Smooth muscle cell (in vitro differentiated cells): ENCODE data around the gene KDELR1. TPM values are rescaled to one million over a fixed set of nuclear protein-coding genes. Genes with fewer than 3 reads are reported as not detected.
A peak's percentile ranks its signal among the peaks of the same experiment; 100 is the strongest.

ENCODE experiments used
- DNase-seq: peaks from one replicate; lab custom pipeline; 2025; ENCODE audit not compliant: unreplicated experiment; lab: John Stamatoyannopoulos, UW
- H2AFZ ChIP-seq: fragments of 200-600 bp; sonication (generic); 2 replicates; pipeline ENCODE4 v1.6.0; 2016; ENCODE audit warnings: antibody characterized with exemption, low read depth, mild to moderate bottlenecking
- H3F3A ChIP-seq: fragments of 200-600 bp; sonication (generic); 2 replicates; pipeline ENCODE4 v1.6.0; 2017; ENCODE audit warnings: antibody characterized with exemption, low read depth
- H3K27ac ChIP-seq: fragments of 200-600 bp; sonication (generic); 2 replicates; pipeline ENCODE4 v1.5.1; 2016; ENCODE audit warnings: low read depth, mild to moderate bottlenecking
- H3K27me3 ChIP-seq: fragments of 200-600 bp; sonication (generic); 2 replicates; pipeline ENCODE4 v1.6.1; 2016; ENCODE audit warnings: low read depth, mild to moderate bottlenecking
- H3K36me3 ChIP-seq: fragments of 200-600 bp; sonication (generic); 2 replicates; pipeline ENCODE4 v1.5.1; 2016; ENCODE audit warnings: low read depth
- H3K4me1 ChIP-seq: fragments of 200-600 bp; sonication (generic); 2 replicates; pipeline ENCODE4 v1.5.1; 2016; ENCODE audit warnings: low read depth
- H3K4me2 ChIP-seq: fragments of 200-600 bp; sonication (generic); 2 replicates; pipeline ENCODE4 v1.6.0; 2016; ENCODE audit warnings: mild to moderate bottlenecking
- H3K4me3 ChIP-seq: fragments of 200-600 bp; sonication (generic); 2 replicates; pipeline ENCODE4 v1.5.1; 2016; ENCODE audit warnings: mild to moderate bottlenecking
- H3K79me2 ChIP-seq: fragments of 200-600 bp; sonication (generic); 2 replicates; pipeline ENCODE4 v1.6.0; 2016; ENCODE audit warnings: low read depth, mild to moderate bottlenecking
- H3K9ac ChIP-seq: fragments of 200-600 bp; sonication (generic); 2 replicates; pipeline ENCODE4 v1.6.0; 2016; ENCODE audit warnings: low read depth
- H3K9me3 ChIP-seq: fragments of 200-600 bp; sonication (generic); replicated peaks from 2 replicates; pipeline ENCODE4 v1.5.1; 2016; ENCODE audit warnings: low read depth
- H4K20me1 ChIP-seq: fragments of 200-600 bp; sonication (generic); 2 replicates; pipeline ENCODE4 v1.6.0; 2016; ENCODE audit warnings: low read depth
- CTCF ChIP-seq: fragments of 200-600 bp; sonication (generic); IDR thresholded peaks from 2 replicates; pipeline ENCODE4 v1.5.1; 2017; ENCODE audit warnings: borderline replicate concordance, mild to moderate bottlenecking, antibody characterized with exemption; ENCODE audit not compliant: insufficient read depth, poor library complexity, severe bottlenecking
- WGBS: methylation state at CpG from one replicate; pipeline ENCODE4 v1.1.7; 2016; ENCODE audit warnings: low lambda C conversion rate; 5-methylcytosine and 5-hydroxymethylcytosine counted together
- polyA plus RNA-seq: library from polyadenylated mRNA; unstranded; fragments of >200 nt; fragmentation: Nextera tagmentation; extraction: Ambion mirVana; gene quantifications from 2 replicates; pipeline ENCODE4 v1.2.1, GENCODE V29; 2016
- total RNA-seq: library from RNA; depleted of rRNA; stranded (reverse); fragments of >200 nt; gene quantifications from 2 replicates; pipeline ENCODE4 v1.2.3, GENCODE V29; 2014

KDELR1 gene
- total and polyA plus RNA-seq, 2 experiments from 2014 or later = 239 to 315 TPM

GRCh38 chr19:48395499-48395898 is 4.1 kb upstream of the KDELR1 start:
- Histone ChIP-seq H3K4me1 (peaks cover 30% of the 10 kb centered on the region), H3K4me3 (peak overlapping the region; percentile 69), H3K36me3 (no peaks in the 10 kb centered on the region), H3K4me2 (peak overlapping the region; percentile 100), H3K27me3 (no peaks in the 10 kb centered on the region), H3K9me3 (no peaks in the 10 kb centered on the region), H3K27ac (no peak overlapping the region), H3F3A (peaks cover 14% of the 10 kb centered on the region), H3K9ac (no peak overlapping the region), H2AFZ (no peak overlapping the region), H4K20me1 (peaks cover under 1% of the 10 kb centered on the region), H3K79me2 (peaks cover 12% of the 10 kb centered on the region)
- no peak for TF ChIP-seq CTCF
- no peak for DNase-seq
- WGBS = 50% methylated on average over 9 of the region's 9 CpGs

GRCh38 chr19:48395170-48395455 is 3.8 kb upstream of the KDELR1 start:
- no peak overlapping the region for H3K9ac ChIP-seq
- no peak for DNase-seq
- H3K4me3 ChIP-seq = peak overlapping the region; percentile 69
- peak overlapping the region; percentile 100 for H3K4me2 ChIP-seq
- H3K27ac ChIP-seq = no peak overlapping the region
- H3F3A ChIP-seq = peaks cover 14% of the 10 kb centered on the region
- TF ChIP-seq CTCF = no peak
- no peaks in the 10 kb centered on the region for H3K36me3 ChIP-seq
- no peak overlapping the region for H2AFZ ChIP-seq
- H3K9me3 ChIP-seq = no peaks in the 10 kb centered on the region
- peaks cover 15% of the 10 kb centered on the region for H3K79me2 ChIP-seq
- WGBS = 72% methylated on average over 2 of the region's 6 CpGs
- H3K27me3 ChIP-seq = no peaks in the 10 kb centered on the region
- H3K4me1 ChIP-seq = peaks cover 30% of the 10 kb centered on the region
- H4K20me1 ChIP-seq = no peaks in the 10 kb centered on the region

- Histone ChIP-seq H3K9me3 (no peaks in the 10 kb centered on the region), H3K4me3 (peak overlapping the region; percentile 69), H3K79me2 (peaks cover 19% of the 10 kb centered on the region), H3K36me3 (no peaks in the 10 kb centered on the region), H4K20me1 (peaks cover 1% of the 10 kb centered on the region), H3K9ac (peak overlapping the region; percentile 73), H3K4me2 (peak overlapping the region; percentile 100), H3K27ac (no peak overlapping the region), H3K27me3 (no peaks in the 10 kb centered on the region), H2AFZ (no peak overlapping the region), H3K4me1 (peaks cover 30% of the 10 kb centered on the region), H3F3A (peaks cover 13% of the 10 kb centered on the region)
- WGBS = 26% methylated on average over 20 of the region's 38 CpGs
- DNase-seq = no peak
- no peak for TF ChIP-seq CTCF
Measured at GRCh38 chr19:48394331-48395169, 3.2 kb upstream of the KDELR1 start.
